K562 (cell line): ENCODE data around the gene RET. TPM values are rescaled to one million over a fixed set of nuclear protein-coding genes. Genes with fewer than 3 reads are reported as not detected.

Source experiments
- HNRNPL ChIP-seq: fragments of 200-400 bp; formaldehyde crosslinking; IDR thresholded peaks from 2 replicates; pipeline ENCODE4 v1.6.1; 2017; ENCODE audit warnings: low read depth, mild to moderate bottlenecking, low read length
- KDM5B ChIP-seq: fragments of 200-600 bp; sonication (generic); IDR thresholded peaks from 2 replicates; pipeline ENCODE4 v1.6.1; 2012; ENCODE audit warnings: low read depth, mild to moderate bottlenecking, moderate library complexity, low read length, control low read depth, inconsistent platforms; ENCODE audit not compliant: insufficient replicate concordance
- ZKSCAN1 ChIP-seq: fragments of 150-350 bp; IDR thresholded peaks from 2 replicates; pipeline ENCODE4 v1.6.1; 2016; ENCODE audit warnings: low read depth, low read length
- polyA plus RNA-seq, 8 experiments: library from polyadenylated mRNA; depleted of rRNA in 4 of 8; stranded (reverse) in 5 of 8; unstranded in 3 of 8; fragments of >200 nt; fragmentation: Nextera tagmentation in 2 of 8; fragmentation: Illumina TruSeq in 1 of 8; extraction: Ambion mirVana in 2 of 8; extraction: Trizol in 1 of 8; gene quantifications; 2 replicates each; pipeline versions ENCODE4 v1.2.1 to v1.2.3, GENCODE V29; 2011 to 2014; ENCODE audit warnings: inconsistent platforms in 1 of 8, missing spikeins in 1 of 8
- total RNA-seq, 7 experiments: library from RNA; depleted of rRNA in 6 of 7; stranded (reverse); fragments of >200 nt in 6 of 7; fragmentation: Illumina TruSeq in 2 of 7; extraction: Trizol in 2 of 7; gene quantifications; 2 replicates each; pipeline versions ENCODE4 v1.2.1 to v1.2.3, GENCODE V29; 2011 to 2021; ENCODE audit warnings: low replicate concordance in 1 of 7
- TF ChIP-seq, protein P1 (sequence below): fragments of 250-450 bp; sonication (Bioruptor Pico); IDR thresholded peaks from 2 replicates; pipeline ENCODE4 v1.5.0; 2021; ENCODE audit warnings: mild to moderate bottlenecking, moderate library complexity
- TF ChIP-seq, protein P2 (sequence below), 2 experiments: fragments of 450-650 bp; formaldehyde crosslinking in 1 of 2; IDR thresholded peaks; 2 replicates each; pipeline versions ENCODE4 v1.4.0 to v1.6.1; 2014 to 2020; ENCODE audit warnings: mild to moderate bottlenecking in 2 of 2, borderline replicate concordance in 1 of 2, low read depth in 1 of 2
- TF ChIP-seq, protein P3 (sequence below): sonication (generic); formaldehyde crosslinking; IDR thresholded peaks from 2 replicates; pipeline ENCODE4 v1.8.1; 2023; ENCODE audit warnings: mild to moderate bottlenecking, missing genetic modification reagents

Gene RET
- total and polyA plus RNA-seq, 9 of the 15 experiments (the other 6 are each of a cell fraction or from before 2014, with no cell fraction given), result 0.04 to 0.05 TPM; not detected in 7

DNA sequence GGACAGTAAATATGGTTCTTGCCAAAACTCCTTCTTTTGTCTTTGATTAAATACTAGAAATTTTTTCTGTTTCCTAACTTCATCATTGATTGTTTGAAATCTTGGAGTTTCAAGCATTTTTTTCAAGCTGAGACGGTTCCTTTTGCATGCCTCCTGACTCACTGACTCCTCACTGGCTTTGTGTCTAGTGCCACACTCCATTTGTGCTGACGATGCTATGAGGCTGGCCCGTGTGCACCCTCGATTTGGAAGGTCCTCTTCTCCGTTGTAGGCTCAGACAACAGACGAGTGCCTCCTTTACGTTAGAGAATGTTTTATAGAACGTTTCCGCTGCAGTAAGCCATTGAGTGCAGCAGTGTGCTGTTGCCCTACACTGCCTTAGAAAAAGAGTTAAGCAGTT is 50.6 kb downstream of the RET start (continued):
- TF ChIP-seq ZKSCAN1 (no peak), HNRNPL (no peak), KDM5B (no peak)
- TF ChIP-seq, protein P1, sequence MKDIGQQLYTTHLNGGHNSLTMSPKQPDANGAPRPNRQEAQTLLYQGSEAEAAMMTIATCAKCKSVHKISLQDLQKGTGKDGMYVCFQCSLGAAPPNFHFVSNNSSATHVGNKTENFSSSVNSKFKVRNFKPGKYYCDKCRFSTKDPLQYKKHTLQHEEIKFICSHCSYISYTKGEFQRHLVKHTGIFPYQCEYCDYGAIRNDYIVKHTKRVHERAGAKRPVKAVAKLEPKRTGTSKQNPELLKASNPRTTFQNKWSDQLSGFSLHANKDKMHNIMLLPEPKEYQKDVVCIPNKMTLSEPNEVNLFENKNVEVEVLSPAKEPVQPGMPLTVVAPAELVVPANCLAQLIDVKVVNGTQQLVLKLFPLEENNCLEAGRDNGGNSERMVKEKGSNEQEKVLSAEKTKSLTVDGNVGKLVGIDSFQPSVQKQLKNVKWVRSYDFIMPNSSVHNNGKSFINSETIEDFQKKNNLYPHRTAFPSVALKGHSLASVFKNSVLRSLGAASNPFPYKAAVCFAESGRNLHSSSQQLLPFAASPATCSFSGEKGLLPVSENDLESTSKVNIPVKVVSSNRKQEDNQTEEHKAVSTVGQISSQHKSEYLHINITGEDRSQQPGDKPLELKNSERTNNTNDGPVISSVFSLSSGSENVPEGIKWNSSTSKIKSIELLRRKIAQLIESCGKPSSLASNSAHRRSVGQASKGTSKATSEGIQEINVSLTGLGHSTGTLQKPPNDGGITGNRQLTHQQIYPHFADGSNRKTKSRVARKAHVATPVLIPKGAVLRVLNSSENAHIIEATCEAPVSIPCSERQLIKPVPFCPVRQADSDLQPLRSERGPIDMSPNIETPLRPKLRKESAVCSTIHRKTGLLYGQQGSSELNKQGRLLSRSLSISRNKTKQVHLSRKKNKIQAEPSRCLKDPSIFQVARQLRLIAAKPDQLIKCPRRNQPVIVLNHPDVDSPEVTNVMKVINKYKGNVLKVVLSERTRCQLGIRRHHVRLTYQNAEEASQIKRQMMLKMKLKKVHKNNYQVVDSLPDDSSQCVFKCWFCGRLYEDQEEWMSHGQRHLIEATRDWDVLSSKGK, result no peak
- TF ChIP-seq, protein P2, sequence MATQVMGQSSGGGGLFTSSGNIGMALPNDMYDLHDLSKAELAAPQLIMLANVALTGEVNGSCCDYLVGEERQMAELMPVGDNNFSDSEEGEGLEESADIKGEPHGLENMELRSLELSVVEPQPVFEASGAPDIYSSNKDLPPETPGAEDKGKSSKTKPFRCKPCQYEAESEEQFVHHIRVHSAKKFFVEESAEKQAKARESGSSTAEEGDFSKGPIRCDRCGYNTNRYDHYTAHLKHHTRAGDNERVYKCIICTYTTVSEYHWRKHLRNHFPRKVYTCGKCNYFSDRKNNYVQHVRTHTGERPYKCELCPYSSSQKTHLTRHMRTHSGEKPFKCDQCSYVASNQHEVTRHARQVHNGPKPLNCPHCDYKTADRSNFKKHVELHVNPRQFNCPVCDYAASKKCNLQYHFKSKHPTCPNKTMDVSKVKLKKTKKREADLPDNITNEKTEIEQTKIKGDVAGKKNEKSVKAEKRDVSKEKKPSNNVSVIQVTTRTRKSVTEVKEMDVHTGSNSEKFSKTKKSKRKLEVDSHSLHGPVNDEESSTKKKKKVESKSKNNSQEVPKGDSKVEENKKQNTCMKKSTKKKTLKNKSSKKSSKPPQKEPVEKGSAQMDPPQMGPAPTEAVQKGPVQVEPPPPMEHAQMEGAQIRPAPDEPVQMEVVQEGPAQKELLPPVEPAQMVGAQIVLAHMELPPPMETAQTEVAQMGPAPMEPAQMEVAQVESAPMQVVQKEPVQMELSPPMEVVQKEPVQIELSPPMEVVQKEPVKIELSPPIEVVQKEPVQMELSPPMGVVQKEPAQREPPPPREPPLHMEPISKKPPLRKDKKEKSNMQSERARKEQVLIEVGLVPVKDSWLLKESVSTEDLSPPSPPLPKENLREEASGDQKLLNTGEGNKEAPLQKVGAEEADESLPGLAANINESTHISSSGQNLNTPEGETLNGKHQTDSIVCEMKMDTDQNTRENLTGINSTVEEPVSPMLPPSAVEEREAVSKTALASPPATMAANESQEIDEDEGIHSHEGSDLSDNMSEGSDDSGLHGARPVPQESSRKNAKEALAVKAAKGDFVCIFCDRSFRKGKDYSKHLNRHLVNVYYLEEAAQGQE (IDR thresholded peaks at IDR 0.05; ENCODE audit: borderline replicate concordance), result no peak
- TF ChIP-seq, protein P2 (CRISPR knock-in tag; IDR thresholded peaks at IDR 0.05; ENCODE audit: low read depth), result no peak
- TF ChIP-seq, protein P3, sequence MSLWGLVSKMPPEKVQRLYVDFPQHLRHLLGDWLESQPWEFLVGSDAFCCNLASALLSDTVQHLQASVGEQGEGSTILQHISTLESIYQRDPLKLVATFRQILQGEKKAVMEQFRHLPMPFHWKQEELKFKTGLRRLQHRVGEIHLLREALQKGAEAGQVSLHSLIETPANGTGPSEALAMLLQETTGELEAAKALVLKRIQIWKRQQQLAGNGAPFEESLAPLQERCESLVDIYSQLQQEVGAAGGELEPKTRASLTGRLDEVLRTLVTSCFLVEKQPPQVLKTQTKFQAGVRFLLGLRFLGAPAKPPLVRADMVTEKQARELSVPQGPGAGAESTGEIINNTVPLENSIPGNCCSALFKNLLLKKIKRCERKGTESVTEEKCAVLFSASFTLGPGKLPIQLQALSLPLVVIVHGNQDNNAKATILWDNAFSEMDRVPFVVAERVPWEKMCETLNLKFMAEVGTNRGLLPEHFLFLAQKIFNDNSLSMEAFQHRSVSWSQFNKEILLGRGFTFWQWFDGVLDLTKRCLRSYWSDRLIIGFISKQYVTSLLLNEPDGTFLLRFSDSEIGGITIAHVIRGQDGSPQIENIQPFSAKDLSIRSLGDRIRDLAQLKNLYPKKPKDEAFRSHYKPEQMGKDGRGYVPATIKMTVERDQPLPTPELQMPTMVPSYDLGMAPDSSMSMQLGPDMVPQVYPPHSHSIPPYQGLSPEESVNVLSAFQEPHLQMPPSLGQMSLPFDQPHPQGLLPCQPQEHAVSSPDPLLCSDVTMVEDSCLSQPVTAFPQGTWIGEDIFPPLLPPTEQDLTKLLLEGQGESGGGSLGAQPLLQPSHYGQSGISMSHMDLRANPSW (CRISPR knock-in tag), result no peak
